Neural cell (in vitro differentiated cells): ENCODE results near the gene SOX30. TPM values are rescaled to one million over a fixed set of nuclear protein-coding genes. Genes with fewer than 3 reads are reported as not detected.
A peak's percentile ranks its signal among the peaks of the same experiment; 100 is the strongest.

Source experiments
- H2AFZ ChIP-seq: fragments of 200-600, 300-800 bp; sonication (generic), shearing (Covaris generic); 2 replicates; pipeline ENCODE4 v1.6.0; 2014; ENCODE audit warnings: low read depth, mild to moderate bottlenecking, antibody characterized with exemption, low read length, moderate library complexity
- H3F3A ChIP-seq: fragments of 200-600 bp; shearing (Covaris generic); 2 replicates; pipeline ENCODE4 v1.6.1; 2016; ENCODE audit warnings: mild to moderate bottlenecking, moderate library complexity, mixed read lengths, antibody characterized with exemption, low read length; ENCODE audit not compliant: insufficient read depth, poor library complexity, severe bottlenecking
- H3K27ac ChIP-seq: fragments of 200-600, 300-800 bp; sonication (generic), shearing (Covaris generic); 2 replicates; pipeline ENCODE4 v1.5.1; 2014; ENCODE audit warnings: mild to moderate bottlenecking, low read length, moderate library complexity
- H3K27me3 ChIP-seq: fragments of 300-800, 200-600 bp; sonication (generic), shearing (Covaris generic); 2 replicates; pipeline ENCODE4 v1.6.0; 2014; ENCODE audit warnings: mild to moderate bottlenecking, low read depth, low read length, moderate library complexity; ENCODE audit not compliant: insufficient read depth
- H3K36me3 ChIP-seq: fragments of 300-800, 200-600 bp; sonication (generic), shearing (Covaris generic); 2 replicates; pipeline ENCODE4 v1.5.1; 2014; ENCODE audit warnings: mild to moderate bottlenecking, antibody characterized with exemption, low read length, moderate library complexity; ENCODE audit not compliant: insufficient read depth
- H3K4me2 ChIP-seq: fragments of 300-800, 200-600 bp; sonication (generic), shearing (Covaris generic); 2 replicates; pipeline ENCODE4 v1.6.0; 2014; ENCODE audit warnings: mild to moderate bottlenecking, low read length
- H3K4me3 ChIP-seq: fragments of 300-800, 200-600 bp; sonication (generic), shearing (Covaris generic); 2 replicates; pipeline ENCODE4 v1.5.1; 2014; ENCODE audit warnings: mild to moderate bottlenecking, low read length, moderate library complexity
- H3K79me2 ChIP-seq: fragments of 200-600 bp; shearing (Covaris generic); replicated peaks from 2 replicates; pipeline ENCODE4 v1.6.0; 2014; ENCODE audit warnings: mild to moderate bottlenecking, low read length, moderate library complexity; ENCODE audit not compliant: insufficient read depth
- H3K9ac ChIP-seq: fragments of 300-800, 200-600 bp; sonication (generic), shearing (Covaris generic); 2 replicates; pipeline ENCODE4 v1.6.1; 2016; ENCODE audit warnings: mild to moderate bottlenecking, low read length, mixed read lengths
- H3K9me2 ChIP-seq: fragments of 200-600 bp; shearing (Covaris generic); 2 replicates; pipeline ENCODE4 v1.6.1; 2016; ENCODE audit warnings: mild to moderate bottlenecking, low read length, mixed read lengths; ENCODE audit not compliant: insufficient read depth
- H3K9me3 ChIP-seq: fragments of 200-600, 300-800 bp; sonication (generic), shearing (Covaris generic); 2 replicates; pipeline ENCODE4 v1.6.1; 2016; ENCODE audit warnings: mild to moderate bottlenecking, mixed run types, low read length, moderate library complexity, mixed read lengths
- H4K20me1 ChIP-seq: fragments of 200-600 bp; shearing (Covaris generic); 2 replicates; pipeline ENCODE4 v1.6.1; 2016; ENCODE audit warnings: mild to moderate bottlenecking, mixed run types; ENCODE audit not compliant: insufficient read depth
- EP300 ChIP-seq: fragments of 450-650 bp; conservative IDR thresholded peaks from 2 replicates; pipeline ENCODE4 v1.6.1; 2014; ENCODE audit warnings: antibody characterized with exemption, mild to moderate bottlenecking, moderate library complexity; ENCODE audit not compliant: poor library complexity, severe bottlenecking
- EZH2 ChIP-seq: fragments of 200-600, 300-800 bp; shearing (Covaris generic), sonication (generic); IDR thresholded peaks from 2 replicates; pipeline ENCODE4 v1.6.1; 2014; ENCODE audit warnings: antibody characterized with exemption, low read length, borderline replicate concordance, mild to moderate bottlenecking; ENCODE audit not compliant: insufficient read depth, poor library complexity, severe bottlenecking
- MXI1 ChIP-seq: fragments of 450-650 bp; conservative IDR thresholded peaks from 2 replicates; pipeline ENCODE4 v1.6.1; 2014; ENCODE audit warnings: antibody characterized with exemption, mild to moderate bottlenecking; ENCODE audit not compliant: poor library complexity, severe bottlenecking
- POLR2AphosphoS5 ChIP-seq: IDR thresholded peaks from 2 replicates; pipeline ENCODE4 v1.6.1; 2012
- RAD21 ChIP-seq: fragments of 450-650 bp; conservative IDR thresholded peaks from 2 replicates; pipeline ENCODE4 v1.6.1; 2014; ENCODE audit warnings: antibody characterized with exemption, mild to moderate bottlenecking, moderate library complexity
- SMC3 ChIP-seq: fragments of 450-650 bp; conservative IDR thresholded peaks from 2 replicates; pipeline ENCODE4 v1.6.1; 2014; ENCODE audit warnings: antibody characterized with exemption, mild to moderate bottlenecking, moderate library complexity; ENCODE audit not compliant: poor library complexity
- TAF1 ChIP-seq: IDR thresholded peaks from 2 replicates; pipeline ENCODE4 v1.6.1; 2012; ENCODE audit warnings: low read depth
- polyA plus RNA-seq: library from polyadenylated mRNA; depleted of rRNA; stranded (reverse); fragments of >200 nt; gene quantifications from 2 replicates; pipeline ENCODE4 v1.2.3, GENCODE V29; 2014
- small RNA-seq, 3 experiments: library from RNA; depleted of rRNA; stranded (forward); fragments of <200 nt; gene quantifications; one replicate each; pipeline ENCODE3, GENCODE V24; 2012
- TF ChIP-seq, protein P1 (sequence below): IDR thresholded peaks from 2 replicates; pipeline ENCODE4 v1.6.1; 2012; ENCODE audit warnings: borderline replicate concordance
- TF ChIP-seq, protein P2 (sequence below): fragments of 450-650 bp; IDR thresholded peaks from 2 replicates; pipeline ENCODE4 v1.5.1; 2014; ENCODE audit warnings: antibody characterized with exemption, mild to moderate bottlenecking, moderate library complexity; ENCODE audit not compliant: poor library complexity, severe bottlenecking

Gene SOX30
- polyA plus RNA-seq, 1 donor from 2014 or later = not detected

DNA sequence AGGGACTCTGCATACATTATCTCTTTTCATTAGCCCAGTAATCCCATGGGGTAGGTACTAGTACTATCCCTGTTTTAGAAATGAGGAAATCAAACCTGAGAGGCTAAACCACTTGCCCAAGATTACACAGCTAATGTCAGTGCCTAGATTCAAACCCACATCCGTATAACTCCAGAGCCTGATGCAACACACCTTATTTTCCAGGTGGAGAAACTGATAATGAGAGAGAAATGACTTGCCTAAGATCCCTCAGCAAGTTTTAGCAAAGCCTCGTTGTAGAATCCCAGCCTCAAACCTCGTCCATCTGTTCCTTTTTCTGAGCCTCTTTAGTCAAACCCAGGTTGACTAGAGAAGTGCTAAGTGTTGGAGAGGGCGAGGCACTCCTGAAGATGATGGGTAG lies 75.6 kb downstream of the SOX30 start:
- Histone ChIP-seq H3K27ac (no peak overlapping the region), H3K9me3 (no peaks in the 10 kb centered on the region), H3K4me2 (no peak overlapping the region), H3K27me3 (no peaks in the 10 kb centered on the region), H3K79me2 (peaks cover 13% of the 10 kb centered on the region), H3K9ac (no peak overlapping the region), H3F3A (no peaks in the 10 kb centered on the region), H3K36me3 (no peaks in the 10 kb centered on the region), H3K4me3 (peak overlapping the region; percentile 98), H4K20me1 (no peaks in the 10 kb centered on the region), H2AFZ (no peak overlapping the region), H3K9me2 (no peaks in the 10 kb centered on the region)
- TF ChIP-seq MXI1 (no peak), TAF1 (no peak), EP300 (no peak), EZH2 (no peak), POLR2AphosphoS5 (no peak), SMC3 (no peak), RAD21 (no peak)
- TF ChIP-seq, protein P1, sequence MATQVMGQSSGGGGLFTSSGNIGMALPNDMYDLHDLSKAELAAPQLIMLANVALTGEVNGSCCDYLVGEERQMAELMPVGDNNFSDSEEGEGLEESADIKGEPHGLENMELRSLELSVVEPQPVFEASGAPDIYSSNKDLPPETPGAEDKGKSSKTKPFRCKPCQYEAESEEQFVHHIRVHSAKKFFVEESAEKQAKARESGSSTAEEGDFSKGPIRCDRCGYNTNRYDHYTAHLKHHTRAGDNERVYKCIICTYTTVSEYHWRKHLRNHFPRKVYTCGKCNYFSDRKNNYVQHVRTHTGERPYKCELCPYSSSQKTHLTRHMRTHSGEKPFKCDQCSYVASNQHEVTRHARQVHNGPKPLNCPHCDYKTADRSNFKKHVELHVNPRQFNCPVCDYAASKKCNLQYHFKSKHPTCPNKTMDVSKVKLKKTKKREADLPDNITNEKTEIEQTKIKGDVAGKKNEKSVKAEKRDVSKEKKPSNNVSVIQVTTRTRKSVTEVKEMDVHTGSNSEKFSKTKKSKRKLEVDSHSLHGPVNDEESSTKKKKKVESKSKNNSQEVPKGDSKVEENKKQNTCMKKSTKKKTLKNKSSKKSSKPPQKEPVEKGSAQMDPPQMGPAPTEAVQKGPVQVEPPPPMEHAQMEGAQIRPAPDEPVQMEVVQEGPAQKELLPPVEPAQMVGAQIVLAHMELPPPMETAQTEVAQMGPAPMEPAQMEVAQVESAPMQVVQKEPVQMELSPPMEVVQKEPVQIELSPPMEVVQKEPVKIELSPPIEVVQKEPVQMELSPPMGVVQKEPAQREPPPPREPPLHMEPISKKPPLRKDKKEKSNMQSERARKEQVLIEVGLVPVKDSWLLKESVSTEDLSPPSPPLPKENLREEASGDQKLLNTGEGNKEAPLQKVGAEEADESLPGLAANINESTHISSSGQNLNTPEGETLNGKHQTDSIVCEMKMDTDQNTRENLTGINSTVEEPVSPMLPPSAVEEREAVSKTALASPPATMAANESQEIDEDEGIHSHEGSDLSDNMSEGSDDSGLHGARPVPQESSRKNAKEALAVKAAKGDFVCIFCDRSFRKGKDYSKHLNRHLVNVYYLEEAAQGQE = no peak
- TF ChIP-seq, protein P2, sequence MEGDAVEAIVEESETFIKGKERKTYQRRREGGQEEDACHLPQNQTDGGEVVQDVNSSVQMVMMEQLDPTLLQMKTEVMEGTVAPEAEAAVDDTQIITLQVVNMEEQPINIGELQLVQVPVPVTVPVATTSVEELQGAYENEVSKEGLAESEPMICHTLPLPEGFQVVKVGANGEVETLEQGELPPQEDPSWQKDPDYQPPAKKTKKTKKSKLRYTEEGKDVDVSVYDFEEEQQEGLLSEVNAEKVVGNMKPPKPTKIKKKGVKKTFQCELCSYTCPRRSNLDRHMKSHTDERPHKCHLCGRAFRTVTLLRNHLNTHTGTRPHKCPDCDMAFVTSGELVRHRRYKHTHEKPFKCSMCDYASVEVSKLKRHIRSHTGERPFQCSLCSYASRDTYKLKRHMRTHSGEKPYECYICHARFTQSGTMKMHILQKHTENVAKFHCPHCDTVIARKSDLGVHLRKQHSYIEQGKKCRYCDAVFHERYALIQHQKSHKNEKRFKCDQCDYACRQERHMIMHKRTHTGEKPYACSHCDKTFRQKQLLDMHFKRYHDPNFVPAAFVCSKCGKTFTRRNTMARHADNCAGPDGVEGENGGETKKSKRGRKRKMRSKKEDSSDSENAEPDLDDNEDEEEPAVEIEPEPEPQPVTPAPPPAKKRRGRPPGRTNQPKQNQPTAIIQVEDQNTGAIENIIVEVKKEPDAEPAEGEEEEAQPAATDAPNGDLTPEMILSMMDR = no peak

Small RNA genes within 50 kb of the gene (small RNA-seq; reads per million reads assigned to genes)
- 0 reads per million in 3 experiments for gene RNU6-390P

Other genes with a start within 250 kb of the SOX30 start
- not detected in 2 replicates for gene NIPAL4, start 192.2 kb downstream of the SOX30 start, polyA plus RNA-seq
- 9.9 and 14.0 TPM in 2 replicates for gene ADAM19, start 76.7 kb downstream of the SOX30 start, polyA plus RNA-seq
- not detected in 2 replicates for gene C5orf52, start 19.1 kb upstream of the SOX30 start, polyA plus RNA-seq
- 7.9 and 11.9 TPM in 2 replicates for gene THG1L, start 79.0 kb upstream of the SOX30 start, polyA plus RNA-seq
- 26.4 and 30.6 TPM in 2 replicates for gene LSM11, start 91.3 kb upstream of the SOX30 start, polyA plus RNA-seq
- 47.3 and 51.5 TPM in 2 replicates for gene CLINT1, start 206.7 kb upstream of the SOX30 start, polyA plus RNA-seq